Kidney glomerular epithelial cell (primary cell): ENCODE results near the gene IRX6.

Source experiments
- DNase-seq: peaks from one replicate; lab custom pipeline; 2025; lab: John Stamatoyannopoulos, UW

The IRX6 gene

GRCh38 chr16:55367866-55368603, 44.0 kb downstream of the IRX6 start:
- no peak for DNase-seq

GRCh38 chr16:55369151-55369550, 45.1 kb downstream of the IRX6 start:
- no peak for DNase-seq

GRCh38 chr16:55370762-55371482, 46.9 kb downstream of the IRX6 start:
- DNase-seq, result peak; percentile 25

GRCh38 chr16:55372792-55373488, 48.9 kb downstream of the IRX6 start:
- DNase-seq, result no peak

- DNase-seq, result no peak
Observed at GRCh38 chr16:55373489-55373832, 49.5 kb downstream of the IRX6 start.

- DNase-seq, result no peak
Observed at GRCh38 chr16:55376045-55376444, 52.0 kb downstream of the IRX6 start.

GRCh38 chr16:55376567-55377167, 52.7 kb downstream of the IRX6 start:
- DNase-seq, result no peak

GRCh38 chr16:55377840-55378239, 53.8 kb downstream of the IRX6 start:
- no peak for DNase-seq

- DNase-seq, result no peak
Observed at GRCh38 chr16:55378616-55379015, 54.6 kb downstream of the IRX6 start.

- no peak for DNase-seq
Observed at GRCh38 chr16:55379371-55379770, 55.4 kb downstream of the IRX6 start.

GRCh38 chr16:55379876-55380390, 55.9 kb downstream of the IRX6 start:
- DNase-seq, result no peak
